B cell (primary cell): Measurements from ENCODE around the gene TMC1. TPM values are rescaled to one million over a fixed set of nuclear protein-coding genes. Genes with fewer than 3 reads are reported as not detected.

Experiments
- ATAC-seq: fragments of 200-7000 bp; cut with Tn5 transposase; one replicate; pipeline ENCODE4 v1.10.0; 2021; ENCODE audit warnings: low read depth, mild to moderate bottlenecking, moderate number of reproducible peaks, moderate library complexity
- CTCF ChIA-PET: fragments of 350-600 bp; sonication (Branson Sonifier 250); formaldehyde crosslinking; loops from one replicate; lab custom pipeline; 2021; ENCODE audit warnings: antibody characterized with exemption, inconsistent platforms; lab: Charles Lee
- POLR2A ChIA-PET: fragments of 350-600 bp; sonication (Branson Sonifier 250); formaldehyde crosslinking; loops from one replicate; lab custom pipeline; 2021; ENCODE audit warnings: antibody characterized with exemption; lab: Charles Lee
- DNase-seq: peaks from one replicate; pipeline ENCODE4 v3.0.0; 2013
- H2AFZ ChIP-seq: 2 replicates; pipeline ENCODE4 v1.6.1; 2012; ENCODE audit warnings: mild to moderate bottlenecking, low read depth, low read length; ENCODE audit not compliant: insufficient read depth, poor library complexity, severe bottlenecking
- H3K27ac ChIP-seq, 2 donors: 1 replicate in 1 of 2; 2 replicates in 1 of 2; pipeline ENCODE4 v1.5.1; 2012 to 2013; ENCODE audit warnings: low read length in 2 of 2, mild to moderate bottlenecking in 2 of 2, moderate library complexity in 1 of 2
- H3K27me3 ChIP-seq, 4 experiments: fragments of 200-600 bp in 1 of 4; sonication (generic) in 1 of 4; replicated peaks in 1 of 4; 1 replicate in 2 of 4; 2 replicates in 2 of 4; pipeline versions ENCODE4 v1.6.1 to v1.7.0; 2013 to 2016; ENCODE audit warnings: low read length in 3 of 4, mild to moderate bottlenecking in 2 of 4, mixed read lengths in 1 of 4, moderate library complexity in 1 of 4; ENCODE audit not compliant: insufficient read depth in 4 of 4, control insufficient read depth in 3 of 4; ENCODE audit errors: control extremely low read depth in 1 of 4
- H3K36me3 ChIP-seq, 2 experiments: replicated peaks in 1 of 2; 1 replicate in 1 of 2; 2 replicates in 1 of 2; pipeline versions ENCODE4 v1.6.1 to v1.7.1; 2013; ENCODE audit warnings: low read length in 1 of 2; ENCODE audit not compliant: insufficient read depth in 2 of 2, control insufficient read depth in 1 of 2; ENCODE audit errors: control extremely low read depth in 1 of 2, extremely low read depth in 1 of 2
- H3K4me1 ChIP-seq, 2 donors: fragments of 200-600 bp in 1 of 2; sonication (generic) in 1 of 2; 1 replicate in 1 of 2; 2 replicates in 1 of 2; pipeline versions ENCODE4 v1.5.1 to v1.6.1; 2013 to 2017; ENCODE audit warnings: low read length in 2 of 2; ENCODE audit not compliant: control insufficient read depth in 2 of 2, insufficient read depth in 2 of 2
- H3K4me2 ChIP-seq: replicated peaks from 2 replicates; pipeline ENCODE3; 2012; ENCODE audit warnings: mild to moderate bottlenecking, low read depth, low read length; ENCODE audit not compliant: poor library complexity, severe bottlenecking
- H3K4me3 ChIP-seq, 5 experiments: fragments of 200-600 bp in 1 of 5; sonication (generic) in 1 of 5; 1 replicate in 3 of 5; 2 replicates in 2 of 5; pipeline versions ENCODE4 v1.5.1 to v1.7.0; 2011 to 2016; ENCODE audit warnings: low read length in 4 of 5, mild to moderate bottlenecking in 4 of 5, low read depth in 2 of 5, control low read depth in 1 of 5, moderate library complexity in 1 of 5; ENCODE audit not compliant: insufficient read depth in 1 of 5; ENCODE audit errors: control extremely low read depth in 1 of 5, extremely low read depth in 1 of 5
- H3K79me2 ChIP-seq: fragments of 200-600 bp; sonication (generic); one replicate; pipeline ENCODE4 v1.6.0; 2016; ENCODE audit warnings: low read length; ENCODE audit not compliant: control insufficient read depth, insufficient read depth
- H3K9ac ChIP-seq: fragments of 200-600 bp; sonication (generic); 2 replicates; pipeline ENCODE4 v1.6.1; 2017; ENCODE audit warnings: mild to moderate bottlenecking, low read length, moderate library complexity
- H3K9me3 ChIP-seq, 3 donors: one replicate each; pipeline versions ENCODE4 v1.6.1 to v1.7.1; 2013; ENCODE audit warnings: low read length in 2 of 3; ENCODE audit not compliant: control insufficient read depth in 2 of 3, insufficient read depth in 1 of 3; ENCODE audit errors: control extremely low read depth in 1 of 3
- H4K20me1 ChIP-seq: 2 replicates; pipeline ENCODE4 v1.6.0; 2012; ENCODE audit warnings: mild to moderate bottlenecking, low read length; ENCODE audit not compliant: insufficient read depth, control insufficient read depth, poor library complexity, severe bottlenecking
- H3K27ac Mint-ChIP-seq: one replicate; pipeline ENCODE4 v1.8.0; 2021; ENCODE audit warnings: mixed read lengths
- H3K27me3 Mint-ChIP-seq: one replicate; pipeline ENCODE4 v1.8.0; 2021; ENCODE audit warnings: mixed read lengths
- H3K4me1 Mint-ChIP-seq: one replicate; pipeline ENCODE4 v1.8.0; 2021; ENCODE audit warnings: mixed read lengths
- H3K4me3 Mint-ChIP-seq: one replicate; pipeline ENCODE4 v1.8.0; 2021; ENCODE audit warnings: mixed read lengths
- H3K9me3 Mint-ChIP-seq: one replicate; pipeline ENCODE4 v1.8.0; 2022; ENCODE audit warnings: mixed read lengths; ENCODE audit not compliant: insufficient read depth
- EZH2 ChIP-seq: IDR thresholded peaks from 2 replicates; pipeline ENCODE4 v1.6.1; 2012; ENCODE audit warnings: borderline replicate concordance, low read depth, mild to moderate bottlenecking, moderate library complexity, low read length; ENCODE audit not compliant: insufficient read depth, poor library complexity, severe bottlenecking
- WGBS: methylation state at CpG from one replicate; pipeline ENCODE4 v1.1.5; 2013; ENCODE audit warnings: missing lambda C conversion rate; ENCODE audit not compliant: insufficient coverage; 5-methylcytosine and 5-hydroxymethylcytosine counted together
- intact Hi-C: fragments of 100-400 bp; cut with micrococcal nuclease; formaldehyde crosslinking; loops from one replicate; pipeline ENCODE4 v1.10.0; 2022
- polyA plus RNA-seq: library from polyadenylated mRNA; depleted of rRNA; stranded (reverse); fragments of >200 nt; gene quantifications from 2 replicates; pipeline ENCODE4 v1.2.3, GENCODE V29; 2012
- total RNA-seq, 2 donors: library from RNA; stranded (reverse); fragments of 120-200 nt in 1 of 2; gene quantifications; 1 replicate in 1 of 2; 2 replicates in 1 of 2; pipeline versions ENCODE4 v1.2.3 to v1.2.4, GENCODE V29; 2013 to 2022
- TF ChIP-seq, protein P1 (sequence below): fragments of 200-600 bp; IDR thresholded peaks from one replicate; pipeline ENCODE4 v1.8.0; 2022; ENCODE audit warnings: antibody characterized with exemption, mild to moderate bottlenecking

Gene TMC1
- total and polyA plus RNA-seq, 2 donors (not counting 1 experiment from before 2014, with no cell fraction given), result not detected

- H3K9me3 Mint-ChIP-seq, result no peaks in the 10 kb centered on the region
- Histone ChIP-seq H3K36me3 (no peaks in the 10 kb centered on the region), H3K4me1 (peaks cover 0 to 3% of the 10 kb centered on the region in 2 donors), H2AFZ (no peak overlapping the region), H3K79me2 (no peaks in the 10 kb centered on the region), H3K9me3 (no peaks in the 10 kb centered on the region), H4K20me1 (no peaks in the 10 kb centered on the region), H3K9ac (no peak overlapping the region), H3K4me2 (no peak overlapping the region), H3K4me3 (no peak overlapping the region), H3K27ac (no peak overlapping the region), H3K27me3 (peaks cover 0 to 3% (median 0%) of the 10 kb centered on the region in 4 experiments)
- WGBS, result no CpG with 5 or more reads among the region's 2 CpGs
- TF ChIP-seq EZH2, result no peak
- TF ChIP-seq, protein P1, sequence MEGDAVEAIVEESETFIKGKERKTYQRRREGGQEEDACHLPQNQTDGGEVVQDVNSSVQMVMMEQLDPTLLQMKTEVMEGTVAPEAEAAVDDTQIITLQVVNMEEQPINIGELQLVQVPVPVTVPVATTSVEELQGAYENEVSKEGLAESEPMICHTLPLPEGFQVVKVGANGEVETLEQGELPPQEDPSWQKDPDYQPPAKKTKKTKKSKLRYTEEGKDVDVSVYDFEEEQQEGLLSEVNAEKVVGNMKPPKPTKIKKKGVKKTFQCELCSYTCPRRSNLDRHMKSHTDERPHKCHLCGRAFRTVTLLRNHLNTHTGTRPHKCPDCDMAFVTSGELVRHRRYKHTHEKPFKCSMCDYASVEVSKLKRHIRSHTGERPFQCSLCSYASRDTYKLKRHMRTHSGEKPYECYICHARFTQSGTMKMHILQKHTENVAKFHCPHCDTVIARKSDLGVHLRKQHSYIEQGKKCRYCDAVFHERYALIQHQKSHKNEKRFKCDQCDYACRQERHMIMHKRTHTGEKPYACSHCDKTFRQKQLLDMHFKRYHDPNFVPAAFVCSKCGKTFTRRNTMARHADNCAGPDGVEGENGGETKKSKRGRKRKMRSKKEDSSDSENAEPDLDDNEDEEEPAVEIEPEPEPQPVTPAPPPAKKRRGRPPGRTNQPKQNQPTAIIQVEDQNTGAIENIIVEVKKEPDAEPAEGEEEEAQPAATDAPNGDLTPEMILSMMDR, result no peak
- no peaks in the 10 kb centered on the region for H3K27me3 Mint-ChIP-seq
- no peak for ATAC-seq
- peaks cover 8% of the 10 kb centered on the region for H3K4me1 Mint-ChIP-seq
- CTCF ChIA-PET, result interaction anchor here (0.7 to 17.2 kb wide), 8 partner anchors 11 to 551 kb away, joined by 3 to 293 read pairs (median 4); no protein-coding TSS in a partner anchor
- POLR2A ChIA-PET, result no interaction called here
- no peak for DNase-seq
- H3K27ac Mint-ChIP-seq, result no peak overlapping the region
- intact Hi-C loops, result no loop called here
- no peak overlapping the region for H3K4me3 Mint-ChIP-seq
These were observed 68.5 kb downstream of the TMC1 start for GRCh38 chr9:72589667-72590521.

GRCh38 chr9:72590824-72591223 lies 69.4 kb downstream of the TMC1 start:
- ATAC-seq (no peak), DNase-seq (no peak)
- H3K4me3 ChIP-seq, result no peak overlapping the region
- peaks cover 0 to 3% of the 10 kb centered on the region in 2 donors for H3K4me1 ChIP-seq
- H3K9me3 Mint-ChIP-seq, result no peaks in the 10 kb centered on the region
- no peaks in the 10 kb centered on the region for H3K9me3 ChIP-seq
- H4K20me1 ChIP-seq, result no peaks in the 10 kb centered on the region
- no peaks in the 10 kb centered on the region for H3K79me2 ChIP-seq
- TF ChIP-seq, protein P1, result no peak
- no peak for TF ChIP-seq EZH2
- no peak overlapping the region for H2AFZ ChIP-seq
- 97% methylated on average over 3 of the region's 3 CpGs for whole genome bisulfite sequencing
- ChIA-PET POLR2A (no interaction called here), CTCF (interaction anchor here (0.7 to 17.2 kb wide), 6 partner anchors 10 to 552 kb away, joined by 3 to 293 read pairs (median 4); no protein-coding TSS in a partner anchor)
- no peak overlapping the region for H3K4me2 ChIP-seq
- H3K27ac ChIP-seq, result no peak overlapping the region
- intact Hi-C loops, result no loop called here
- no peak overlapping the region for H3K9ac ChIP-seq
- peaks cover 8% of the 10 kb centered on the region for H3K4me1 Mint-ChIP-seq
- H3K27ac Mint-ChIP-seq, result no peak overlapping the region
- no peaks in the 10 kb centered on the region for H3K36me3 ChIP-seq
- H3K27me3 Mint-ChIP-seq, result peaks cover 5% of the 10 kb centered on the region
- peaks cover 0 to 5% (median 0%) of the 10 kb centered on the region in 4 experiments for H3K27me3 ChIP-seq
- H3K4me3 Mint-ChIP-seq, result no peak overlapping the region
